Mucosa of descending colon (tissue), 3 donors: ENCODE data around the gene NUDT21. TPM values are rescaled to one million over a fixed set of nuclear protein-coding genes. Genes with fewer than 3 reads are reported as not detected.

Source experiments
- ATAC-seq: fragments of 200-7000 bp; cut with Tn5 transposase; one replicate; pipeline ENCODE4 v1.9.1; 2020; ENCODE audit warnings: mild to moderate bottlenecking, moderate library complexity
- DNase-seq, 3 donors: peaks; one replicate each; pipeline ENCODE4 v3.0.0-alpha.2; 2020
- H3K36me3 ChIP-seq: fragments of 200-600 bp; one replicate; pipeline ENCODE4 v1.8.0; 2021; ENCODE audit warnings: low read depth, mild to moderate bottlenecking
- H3K4me1 ChIP-seq: fragments of 200-600 bp; one replicate; pipeline ENCODE4 v1.8.0; 2021; ENCODE audit warnings: low read depth, mild to moderate bottlenecking
- H3K4me3 ChIP-seq: fragments of 200-600 bp; one replicate; pipeline ENCODE4 v1.8.0; 2021; ENCODE audit warnings: mild to moderate bottlenecking
- H3K9me3 ChIP-seq: fragments of 200-600 bp; one replicate; pipeline ENCODE4 v1.8.0; 2021; ENCODE audit warnings: mild to moderate bottlenecking
- intact Hi-C, 2 donors: fragments of 100-400 bp; cut with DNase I in 1 of 2; cut with micrococcal nuclease in 1 of 2; formaldehyde crosslinking; loops; one replicate each; pipeline versions ENCODE4 v1.11.0 to v1.11.1; 2022; cut with DNase I, micrococcal nuclease
- total RNA-seq, 3 donors: library from RNA; stranded (reverse); fragmentation: NEBNext Ultra II Directional in 2 of 3; extraction: Animal tissue kit (Norgen Biotek cat#: 25700) in 2 of 3; gene quantifications; one replicate each; pipeline versions ENCODE4 v1.2.1 to v1.2.4, GENCODE V29; 2021 to 2023
- TF ChIP-seq, protein P1 (sequence below): fragments of 200-600 bp; IDR thresholded peaks from one replicate; pipeline ENCODE4 v1.8.0; 2022; ENCODE audit warnings: antibody characterized with exemption, mild to moderate bottlenecking
- donor health status: DM: no; HTN: no; CAD: no; lungs with moderate emphysema.
- donor health status: DM: no; HTN: no; CAD: no.
- donor health status: DM: no; HTN: yes; CAD: no.

The NUDT21 gene
- total RNA-seq, 3 donors from 2014 or later = 64.4 to 94.2 (median 74.9) TPM

DNA sequence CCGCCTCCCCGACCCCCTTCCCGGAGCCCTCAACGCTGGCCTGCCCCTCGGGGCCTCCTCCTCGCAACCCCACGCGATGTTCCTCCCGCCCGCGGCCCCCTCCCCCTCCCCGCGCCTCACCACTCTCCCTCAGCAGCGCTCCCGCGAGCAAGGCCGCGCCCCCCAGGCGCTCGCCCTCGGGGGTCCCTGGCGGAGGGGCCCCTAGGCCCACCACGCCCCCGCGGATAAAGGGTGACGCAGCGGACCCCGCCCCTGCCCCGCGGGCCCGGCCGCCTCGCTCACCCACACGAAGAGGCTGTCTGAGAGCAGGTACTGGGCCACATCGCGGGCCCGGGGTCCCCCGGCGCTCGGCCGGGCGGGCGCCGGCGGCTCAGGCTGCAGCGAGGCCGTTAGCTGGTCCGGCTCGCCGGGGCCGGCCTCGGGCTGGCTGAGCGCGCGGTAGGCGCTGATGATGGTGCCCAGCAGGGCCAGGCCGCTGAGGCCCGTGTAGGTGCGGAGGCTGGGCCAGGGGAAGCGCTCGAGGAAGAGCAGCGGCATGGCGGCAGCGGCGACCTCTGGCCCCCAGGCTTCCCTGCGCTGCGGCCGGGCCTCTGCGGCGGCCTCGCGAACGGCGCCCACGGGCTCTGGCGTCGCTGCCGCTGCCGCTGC, 26.2 kb downstream of the NUDT21 start:
- intact Hi-C loops = no loop called here
- no peaks in the 10 kb centered on the region for H3K9me3 ChIP-seq
- DNase-seq (peak; percentile 30 to 73 (median 71)), ATAC-seq (peak; percentile 57)
- no peaks in the 10 kb centered on the region for H3K36me3 ChIP-seq
- TF ChIP-seq, protein P1, sequence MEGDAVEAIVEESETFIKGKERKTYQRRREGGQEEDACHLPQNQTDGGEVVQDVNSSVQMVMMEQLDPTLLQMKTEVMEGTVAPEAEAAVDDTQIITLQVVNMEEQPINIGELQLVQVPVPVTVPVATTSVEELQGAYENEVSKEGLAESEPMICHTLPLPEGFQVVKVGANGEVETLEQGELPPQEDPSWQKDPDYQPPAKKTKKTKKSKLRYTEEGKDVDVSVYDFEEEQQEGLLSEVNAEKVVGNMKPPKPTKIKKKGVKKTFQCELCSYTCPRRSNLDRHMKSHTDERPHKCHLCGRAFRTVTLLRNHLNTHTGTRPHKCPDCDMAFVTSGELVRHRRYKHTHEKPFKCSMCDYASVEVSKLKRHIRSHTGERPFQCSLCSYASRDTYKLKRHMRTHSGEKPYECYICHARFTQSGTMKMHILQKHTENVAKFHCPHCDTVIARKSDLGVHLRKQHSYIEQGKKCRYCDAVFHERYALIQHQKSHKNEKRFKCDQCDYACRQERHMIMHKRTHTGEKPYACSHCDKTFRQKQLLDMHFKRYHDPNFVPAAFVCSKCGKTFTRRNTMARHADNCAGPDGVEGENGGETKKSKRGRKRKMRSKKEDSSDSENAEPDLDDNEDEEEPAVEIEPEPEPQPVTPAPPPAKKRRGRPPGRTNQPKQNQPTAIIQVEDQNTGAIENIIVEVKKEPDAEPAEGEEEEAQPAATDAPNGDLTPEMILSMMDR = no peak
- peak overlapping the region; percentile 87 for H3K4me3 ChIP-seq
- H3K4me1 ChIP-seq = peaks cover 20% of the 10 kb centered on the region

DNA sequence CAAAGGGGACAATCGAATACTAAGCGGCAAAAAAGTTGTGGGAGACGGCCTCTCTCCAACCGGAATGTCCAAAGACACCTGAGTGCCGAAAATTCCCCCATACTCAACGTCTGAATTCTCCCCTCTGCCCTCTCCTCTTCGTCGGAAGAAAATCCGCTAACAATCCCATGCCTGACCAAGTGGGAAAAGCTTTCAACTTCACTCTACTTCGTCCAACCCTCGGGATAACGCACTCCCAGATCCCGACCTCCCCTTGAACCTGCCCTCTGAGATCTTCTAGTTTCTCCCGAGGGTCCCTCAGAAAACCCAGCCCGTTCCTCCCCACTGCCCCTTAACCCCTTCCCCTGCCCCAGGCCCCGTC, 26.7 kb downstream of the NUDT21 start:
- Histone ChIP-seq H3K4me3 (peak overlapping the region; percentile 87), H3K36me3 (no peaks in the 10 kb centered on the region), H3K9me3 (no peaks in the 10 kb centered on the region), H3K4me1 (peaks cover 20% of the 10 kb centered on the region)
- TF ChIP-seq, protein P1 = no peak
- DNase-seq = no peak
- peak; percentile 3 for ATAC-seq
- intact Hi-C loops = no loop called here

DNA sequence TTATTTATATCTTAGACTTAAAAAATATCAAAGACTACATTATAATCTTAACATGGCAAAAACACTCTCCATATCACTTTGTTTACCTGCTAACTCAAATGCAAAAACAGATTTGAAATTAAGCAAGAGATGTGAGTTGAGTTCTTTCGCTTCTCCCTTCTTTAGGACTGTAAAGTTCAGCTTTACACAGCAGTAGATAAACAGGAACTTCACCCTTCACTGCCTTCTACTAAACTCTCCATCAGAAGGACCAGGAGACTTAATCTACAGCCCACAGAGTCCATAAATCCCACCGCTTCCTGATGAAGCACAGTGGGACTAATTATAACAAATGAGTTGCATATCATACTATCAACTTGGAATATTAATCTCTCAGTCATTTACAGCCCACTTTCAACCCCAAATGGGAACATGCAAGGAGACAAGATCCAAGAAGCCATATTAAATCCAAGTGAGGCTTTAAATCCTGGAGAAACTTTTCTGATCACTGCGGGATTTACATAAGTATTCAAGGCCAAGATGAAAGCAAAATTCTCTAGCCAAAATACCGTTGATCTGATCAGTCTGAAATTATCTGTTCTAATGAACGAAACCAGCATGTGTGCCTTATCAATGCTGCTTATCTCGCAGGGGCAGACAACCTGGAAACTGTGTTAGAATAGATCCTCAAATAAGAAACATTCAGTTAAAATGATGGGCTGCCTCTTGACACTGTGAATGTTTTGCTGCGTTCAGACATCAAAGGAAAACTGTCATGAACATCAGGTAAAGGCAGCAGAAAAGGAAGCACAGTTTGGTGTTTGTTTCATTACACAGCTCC, 27.3 kb downstream of the NUDT21 start:
- no peak for DNase-seq
- Histone ChIP-seq H3K4me3 (no peak overlapping the region), H3K9me3 (no peaks in the 10 kb centered on the region), H3K36me3 (no peaks in the 10 kb centered on the region), H3K4me1 (peaks cover 20% of the 10 kb centered on the region)
- intact Hi-C loops = no loop called here
- ATAC-seq = no peak
- TF ChIP-seq, protein P1 = no peak

DNA sequence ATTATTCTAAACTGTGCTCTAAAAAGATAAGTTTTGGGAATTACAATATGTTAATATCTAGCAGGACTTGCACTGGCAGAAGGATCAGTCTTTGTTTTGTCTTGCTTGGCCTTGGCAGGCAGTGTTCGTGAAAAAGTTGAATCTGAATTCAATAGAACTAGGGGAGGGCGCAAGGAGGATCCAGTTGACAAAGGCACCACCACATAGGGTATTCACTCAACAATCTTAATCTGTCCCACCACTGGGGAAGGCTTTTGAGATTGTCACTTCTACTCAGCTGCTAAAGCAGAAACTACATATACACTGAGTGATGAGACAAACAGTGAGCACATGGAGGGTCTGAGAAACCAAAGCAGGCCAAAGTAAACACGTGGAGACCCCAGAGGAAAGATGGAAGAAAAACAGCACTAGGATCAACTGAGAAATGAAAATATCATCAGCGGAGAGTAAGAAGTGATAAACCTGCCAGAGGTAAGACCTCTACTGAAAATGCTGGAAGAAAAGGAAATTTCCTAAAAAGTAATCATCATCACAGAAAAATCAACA, 28.2 kb downstream of the NUDT21 start:
- Histone ChIP-seq H3K4me3 (no peak overlapping the region), H3K36me3 (no peaks in the 10 kb centered on the region), H3K9me3 (no peaks in the 10 kb centered on the region), H3K4me1 (peaks cover 20% of the 10 kb centered on the region)
- no peak for ATAC-seq
- no peak for DNase-seq
- intact Hi-C loops = no loop called here
- TF ChIP-seq, protein P1 = no peak

DNA sequence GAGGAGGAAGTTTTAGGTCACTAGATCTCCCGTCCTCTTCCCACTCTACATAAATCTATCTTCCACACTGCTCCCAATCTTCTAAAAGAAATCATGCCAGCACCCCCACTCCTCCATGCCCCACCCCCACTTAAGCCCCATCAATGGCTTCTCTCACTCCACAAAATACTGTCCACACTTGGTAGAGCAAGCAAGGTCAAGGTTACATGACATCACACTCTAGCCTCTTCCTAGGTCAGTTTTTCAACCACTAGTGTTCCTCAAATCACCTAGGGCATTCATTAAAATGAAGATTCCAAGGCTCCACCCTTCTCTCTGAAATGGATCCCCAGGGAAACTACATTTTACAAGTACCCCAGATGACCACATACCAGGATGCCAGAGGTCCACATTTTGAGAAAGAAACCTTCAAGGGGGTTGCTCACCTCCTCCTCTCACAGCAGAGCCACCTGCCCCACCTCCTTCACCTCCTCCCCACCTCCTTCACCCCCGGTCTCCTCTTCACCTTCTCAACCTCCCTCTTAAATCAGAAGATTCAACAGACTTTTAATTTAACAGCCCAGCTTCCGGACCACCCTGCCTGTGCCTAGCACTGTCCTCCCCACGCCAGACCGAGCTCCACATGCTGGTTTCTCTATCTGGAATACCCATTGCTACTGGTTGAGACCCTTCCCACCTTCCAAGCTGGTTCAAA, 29.0 kb downstream of the NUDT21 start:
- Histone ChIP-seq H3K4me1 (peaks cover 20% of the 10 kb centered on the region), H3K36me3 (no peaks in the 10 kb centered on the region), H3K4me3 (no peak overlapping the region), H3K9me3 (no peaks in the 10 kb centered on the region)
- no peak for ATAC-seq
- TF ChIP-seq, protein P1 = no peak
- intact Hi-C loops = no loop called here
- no peak for DNase-seq
